Epithelial cell of proximal tubule (primary cell): ENCODE measurements around the gene DPEP2. TPM values are rescaled to one million over a fixed set of nuclear protein-coding genes. Genes with fewer than 3 reads are reported as not detected.

Experiments used
- DNase-seq: peaks from one replicate; pipeline ENCODE4 v3.0.0-alpha.2; 2011; ENCODE audit warnings: low read depth
- H3K4me3 ChIP-seq: 2 replicates; pipeline ENCODE4 v1.5.1; 2011; ENCODE audit warnings: low read depth, mild to moderate bottlenecking, low read length
- CTCF ChIP-seq: conservative IDR thresholded peaks from 2 replicates; pipeline ENCODE4 v1.5.1; 2012; ENCODE audit warnings: low read depth, mild to moderate bottlenecking, low read length
- total RNA-seq: library from RNA; depleted of rRNA; stranded (reverse); fragments of >200 nt; gene quantifications from 2 replicates; pipeline ENCODE4 v1.2.3, GENCODE V29; 2015

DPEP2 gene
- total RNA-seq, 1 donor from 2014 or later: not detected

GRCh38 chr16:67965668-67966548, 33.4 kb downstream of the DPEP2 start:
- TF ChIP-seq CTCF: no peak
- DNase-seq: no peak
- H3K4me3 ChIP-seq: peak overlapping the region; percentile 72

GRCh38 chr16:67964477-67965131, 34.7 kb downstream of the DPEP2 start:
- no peak for TF ChIP-seq CTCF

GRCh38 chr16:67963662-67964321, 35.5 kb downstream of the DPEP2 start:
- no peak for DNase-seq
- TF ChIP-seq CTCF: no peak
- H3K4me3 ChIP-seq: no peak overlapping the region

More at GRCh38 chr16:67964477-67965131, 34.7 kb downstream of the DPEP2 start:
- DNase-seq: no peak
- H3K4me3 ChIP-seq: no peak overlapping the region

- TF ChIP-seq CTCF: no peak
- H3K4me3 ChIP-seq: no peak overlapping the region
- DNase-seq: no peak
Measured at GRCh38 chr16:67963292-67963661, 36.0 kb downstream of the DPEP2 start.

- no peak for DNase-seq
- H3K4me3 ChIP-seq: no peak overlapping the region
- TF ChIP-seq CTCF: no peak
Measured at GRCh38 chr16:67962135-67962534, 37.1 kb downstream of the DPEP2 start.

- no peak for TF ChIP-seq CTCF
- no peak for DNase-seq
- no peak overlapping the region for H3K4me3 ChIP-seq
Measured at GRCh38 chr16:67961551-67961957, 37.7 kb downstream of the DPEP2 start.
